Measurements from ENCODE around the gene TMEM117.

The TMEM117 gene

GRCh38 chr12:43973993-43974392 is 138.1 kb downstream of the TMEM117 start:
- H3K4me1 ChIP-seq (ENCODE audit: insufficient read depth, low read length) = no peaks in the 10 kb centered on the region
- H3K27me3 ChIP-seq (ENCODE audit: insufficient read depth, low read length) = no peaks in the 10 kb centered on the region
- H3K9ac ChIP-seq (ENCODE audit: low read depth, low read length) = no peak overlapping the region
- no peak overlapping the region for H3K27ac ChIP-seq (ENCODE audit: low read length)
- no peak overlapping the region for H3K4me3 ChIP-seq (ENCODE audit: low read length)
- H3K36me3 ChIP-seq (ENCODE audit: insufficient read depth, low read depth, low read length) = no peaks in the 10 kb centered on the region
- H3K9me3 ChIP-seq (ENCODE audit: insufficient read depth, low read depth, low read length) = peaks cover 7% of the 10 kb centered on the region

GRCh38 chr12:43976027-43976426 is 140.1 kb downstream of the TMEM117 start:
- no peak overlapping the region for H3K27ac ChIP-seq (ENCODE audit: low read length)
- H3K4me1 ChIP-seq (ENCODE audit: insufficient read depth, low read length) = no peaks in the 10 kb centered on the region
- H3K9me3 ChIP-seq (ENCODE audit: insufficient read depth, low read depth, low read length) = peaks cover 25% of the 10 kb centered on the region
- H3K9ac ChIP-seq (ENCODE audit: low read depth, low read length) = no peak overlapping the region
- H3K4me3 ChIP-seq (ENCODE audit: low read length) = no peak overlapping the region
- no peaks in the 10 kb centered on the region for H3K36me3 ChIP-seq (ENCODE audit: insufficient read depth, low read depth, low read length)
- no peaks in the 10 kb centered on the region for H3K27me3 ChIP-seq (ENCODE audit: insufficient read depth, low read length)

DNA sequence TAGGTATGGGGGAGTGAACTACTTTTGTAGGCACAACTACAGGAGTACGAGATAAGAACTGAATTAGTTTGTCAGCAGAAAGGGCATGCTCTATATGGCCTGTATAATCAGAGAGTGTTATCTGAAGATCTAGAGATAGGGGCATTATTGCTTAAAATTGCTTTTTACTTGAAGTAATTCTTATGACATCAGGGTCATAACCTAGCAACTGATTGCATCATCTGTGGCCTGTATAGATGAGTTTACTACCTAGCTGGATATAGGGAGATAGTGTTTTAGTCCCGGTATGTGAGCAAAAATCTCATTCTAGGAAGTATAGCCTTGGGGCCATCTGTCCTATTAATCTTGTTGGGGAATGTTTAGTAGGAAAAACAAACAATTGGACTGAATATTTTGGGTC is 142.7 kb downstream of the TMEM117 start:
- Histone ChIP-seq H3K36me3 (ENCODE audit: insufficient read depth, low read depth, low read length) (no peaks in the 10 kb centered on the region), H3K27me3 (ENCODE audit: insufficient read depth, low read length) (no peaks in the 10 kb centered on the region), H3K4me1 (ENCODE audit: insufficient read depth, low read length) (no peaks in the 10 kb centered on the region), H3K4me3 (ENCODE audit: low read length) (no peak overlapping the region), H3K9ac (ENCODE audit: low read depth, low read length) (no peak overlapping the region), H3K27ac (ENCODE audit: low read length) (no peak overlapping the region), H3K9me3 (ENCODE audit: insufficient read depth, low read depth, low read length) (peaks cover 26% of the 10 kb centered on the region)

DNA sequence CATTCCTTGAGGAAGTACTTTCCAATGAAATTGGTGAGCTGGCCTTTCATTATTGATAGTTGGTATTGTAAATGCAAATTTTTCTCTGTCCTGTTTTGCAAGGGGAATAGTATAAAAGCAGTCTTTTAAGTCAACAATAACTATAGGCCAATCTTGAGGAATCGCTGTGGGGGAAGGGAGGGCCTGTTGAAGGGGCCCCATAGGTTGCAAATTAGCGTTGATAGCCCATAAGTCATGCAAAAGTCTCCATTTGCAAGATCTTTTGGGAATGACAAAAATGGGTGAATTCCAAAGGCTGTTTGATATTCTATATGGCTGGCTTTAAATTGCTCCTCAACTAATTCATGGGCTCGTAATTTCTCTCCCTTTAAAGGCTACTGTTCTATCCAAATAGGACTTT is 143.6 kb downstream of the TMEM117 start:
- Histone ChIP-seq H3K4me1 (ENCODE audit: insufficient read depth, low read length) (no peaks in the 10 kb centered on the region), H3K9me3 (ENCODE audit: insufficient read depth, low read depth, low read length) (peaks cover 26% of the 10 kb centered on the region), H3K36me3 (ENCODE audit: insufficient read depth, low read depth, low read length) (no peaks in the 10 kb centered on the region), H3K9ac (ENCODE audit: low read depth, low read length) (no peak overlapping the region), H3K4me3 (ENCODE audit: low read length) (no peak overlapping the region), H3K27me3 (ENCODE audit: insufficient read depth, low read length) (no peaks in the 10 kb centered on the region), H3K27ac (ENCODE audit: low read length) (no peak overlapping the region)

DNA sequence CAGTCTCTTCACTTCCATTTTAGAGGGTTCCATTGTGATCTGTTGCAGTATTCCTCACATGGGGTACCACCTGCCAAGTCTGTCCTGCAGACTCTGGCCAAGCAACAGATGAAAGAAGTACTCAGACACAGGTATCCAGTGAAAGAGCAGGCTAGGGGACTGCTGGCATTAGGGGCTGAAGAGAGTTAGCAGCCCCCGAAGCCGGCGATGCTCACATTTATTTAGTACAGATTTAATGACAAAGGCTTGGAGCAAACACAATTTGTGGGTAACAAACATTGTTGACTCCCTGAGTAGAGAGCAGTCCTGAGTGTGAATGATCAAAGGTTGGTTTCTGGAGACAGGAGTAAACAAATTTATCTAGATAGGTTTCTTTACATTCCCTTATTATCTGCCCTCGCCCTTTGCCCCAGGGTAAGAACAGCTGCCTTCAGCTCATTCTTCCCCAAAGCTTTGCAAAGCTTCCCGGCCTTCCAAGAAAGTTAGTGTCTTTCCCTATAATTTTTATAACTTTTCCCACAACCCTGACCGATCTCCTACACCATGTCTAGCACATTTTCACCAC is 144.8 kb downstream of the TMEM117 start:
- H3K9ac ChIP-seq (ENCODE audit: low read depth, low read length) = no peak overlapping the region
- no peaks in the 10 kb centered on the region for H3K36me3 ChIP-seq (ENCODE audit: insufficient read depth, low read depth, low read length)
- H3K27ac ChIP-seq (ENCODE audit: low read length) = no peak overlapping the region
- no peaks in the 10 kb centered on the region for H3K27me3 ChIP-seq (ENCODE audit: insufficient read depth, low read length)
- no peaks in the 10 kb centered on the region; the same call in 1 of the 2 replicates for H3K4me1 ChIP-seq (ENCODE audit: insufficient read depth, low read length)
- H3K9me3 ChIP-seq (ENCODE audit: insufficient read depth, low read depth, low read length) = peaks cover 26% of the 10 kb centered on the region
- no peak overlapping the region for H3K4me3 ChIP-seq (ENCODE audit: low read length)

DNA sequence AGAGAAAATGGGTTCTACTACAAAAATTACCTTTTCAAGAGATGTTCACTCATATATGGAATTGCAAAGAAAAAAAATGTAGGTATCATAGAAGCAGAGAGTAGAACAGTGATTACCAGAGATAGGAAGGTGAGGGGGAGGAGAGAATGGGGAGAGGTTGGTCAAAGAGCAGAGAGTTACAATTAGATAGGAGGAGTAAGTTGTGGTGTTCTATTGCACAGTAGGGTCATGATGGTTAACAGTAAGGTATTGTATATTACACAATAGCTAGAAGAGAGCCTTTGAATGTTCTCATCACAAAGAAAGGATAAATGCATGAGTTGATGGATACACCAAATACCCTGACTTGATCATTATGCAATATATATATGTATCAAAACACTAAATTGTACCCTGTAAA is 145.8 kb downstream of the TMEM117 start:
- Histone ChIP-seq H3K36me3 (ENCODE audit: insufficient read depth, low read depth, low read length) (no peaks in the 10 kb centered on the region), H3K4me1 (ENCODE audit: insufficient read depth, low read length) (no peaks in the 10 kb centered on the region; the same call in 1 of the 2 replicates), H3K4me3 (ENCODE audit: low read length) (no peak overlapping the region), H3K27ac (ENCODE audit: low read length) (no peak overlapping the region), H3K9ac (ENCODE audit: low read depth, low read length) (no peak overlapping the region), H3K27me3 (ENCODE audit: insufficient read depth, low read length) (no peaks in the 10 kb centered on the region), H3K9me3 (ENCODE audit: insufficient read depth, low read depth, low read length) (peaks cover 26% of the 10 kb centered on the region)

GRCh38 chr12:43982544-43982943 is 146.7 kb downstream of the TMEM117 start:
- Histone ChIP-seq H3K27me3 (ENCODE audit: insufficient read depth, low read length) (no peaks in the 10 kb centered on the region), H3K27ac (ENCODE audit: low read length) (no peak overlapping the region), H3K4me3 (ENCODE audit: low read length) (no peak overlapping the region), H3K9ac (ENCODE audit: low read depth, low read length) (no peak overlapping the region), H3K36me3 (ENCODE audit: insufficient read depth, low read depth, low read length) (no peaks in the 10 kb centered on the region), H3K4me1 (ENCODE audit: insufficient read depth, low read length) (no peaks in the 10 kb centered on the region; the same call in 1 of the 2 replicates), H3K9me3 (ENCODE audit: insufficient read depth, low read depth, low read length) (peaks cover 26% of the 10 kb centered on the region)

DNA sequence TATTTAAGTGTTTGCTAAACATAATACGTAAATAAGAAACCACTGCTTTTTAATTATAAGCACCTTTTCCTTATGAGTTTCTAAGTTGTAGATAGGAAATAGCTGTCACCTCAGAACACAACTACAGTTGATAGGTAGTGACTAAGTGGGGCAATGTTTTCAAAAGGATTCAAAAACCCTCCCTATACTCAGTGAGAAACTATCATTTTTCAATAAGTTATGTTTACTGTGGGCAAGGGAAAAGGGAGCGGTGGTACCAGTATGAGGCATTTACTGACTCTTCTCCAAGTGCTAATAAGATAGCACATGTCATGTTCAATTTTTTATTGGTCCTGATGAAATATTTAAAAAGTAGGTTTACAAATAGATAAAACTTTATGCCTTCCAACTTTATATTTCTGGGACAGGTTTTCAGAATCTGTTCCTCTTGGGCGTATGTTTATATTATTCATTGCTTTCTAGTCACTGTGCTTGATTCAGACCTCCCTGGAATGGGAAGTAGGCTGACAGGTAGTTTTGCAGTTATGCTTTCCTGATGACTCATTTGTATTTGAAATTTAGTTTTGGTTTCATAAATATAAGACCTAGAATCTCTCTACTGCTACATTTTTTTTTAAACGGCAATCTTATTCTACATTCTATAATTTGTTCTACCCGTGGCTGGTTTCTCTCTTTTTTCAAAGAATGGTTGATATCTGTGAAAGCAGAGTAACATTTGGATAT is 153.1 kb downstream of the TMEM117 start:
- H3K9ac ChIP-seq (ENCODE audit: low read depth, low read length) = no peak overlapping the region
- no peaks in the 10 kb centered on the region for H3K9me3 ChIP-seq (ENCODE audit: insufficient read depth, low read depth, low read length)
- H3K27me3 ChIP-seq (ENCODE audit: insufficient read depth, low read length) = no peaks in the 10 kb centered on the region
- H3K36me3 ChIP-seq (ENCODE audit: insufficient read depth, low read depth, low read length) = no peaks in the 10 kb centered on the region
- H3K4me3 ChIP-seq (ENCODE audit: low read length) = no peak overlapping the region
- no peaks in the 10 kb centered on the region; the same call in 1 of the 2 replicates for H3K4me1 ChIP-seq (ENCODE audit: insufficient read depth, low read length)
- no peak overlapping the region for H3K27ac ChIP-seq (ENCODE audit: low read length)

DNA sequence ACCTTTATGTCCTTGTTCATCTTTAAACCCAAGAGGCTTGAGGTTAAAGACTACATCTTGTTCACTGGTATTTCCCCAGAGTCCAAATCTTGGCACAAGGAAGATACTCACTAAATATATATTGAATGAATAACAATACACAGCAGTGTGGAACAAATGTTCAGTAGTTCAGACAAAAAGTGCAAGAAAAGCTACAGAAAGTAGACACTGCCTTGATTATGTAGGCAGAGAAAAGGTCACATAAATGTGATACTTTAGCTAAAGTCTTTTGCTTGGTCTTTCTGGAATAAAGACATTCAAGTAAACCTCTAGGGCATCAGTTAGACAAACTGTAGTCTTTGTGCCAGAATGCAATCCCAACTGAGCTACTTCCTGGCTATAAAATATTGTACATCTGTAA is 157.0 kb downstream of the TMEM117 start:
- H3K9me3 ChIP-seq (ENCODE audit: insufficient read depth, low read depth, low read length) = no peaks in the 10 kb centered on the region; the same call in 1 of the 2 replicates
- H3K36me3 ChIP-seq (ENCODE audit: insufficient read depth, low read depth, low read length) = no peaks in the 10 kb centered on the region
- no peaks in the 10 kb centered on the region for H3K27me3 ChIP-seq (ENCODE audit: insufficient read depth, low read length)
- H3K9ac ChIP-seq (ENCODE audit: low read depth, low read length) = no peak overlapping the region
- H3K4me1 ChIP-seq (ENCODE audit: insufficient read depth, low read length) = no peaks in the 10 kb centered on the region
- H3K27ac ChIP-seq (ENCODE audit: low read length) = no peak overlapping the region
- no peak overlapping the region for H3K4me3 ChIP-seq (ENCODE audit: low read length)

GRCh38 chr12:44000309-44000952 is 164.6 kb downstream of the TMEM117 start:
- H3K4me3 ChIP-seq (ENCODE audit: low read length) = no peak overlapping the region
- no peak overlapping the region for H3K9ac ChIP-seq (ENCODE audit: low read depth, low read length)
- H3K27me3 ChIP-seq (ENCODE audit: insufficient read depth, low read length) = no peaks in the 10 kb centered on the region
- no peaks in the 10 kb centered on the region for H3K36me3 ChIP-seq (ENCODE audit: insufficient read depth, low read depth, low read length)
- H3K4me1 ChIP-seq (ENCODE audit: insufficient read depth, low read length) = no peaks in the 10 kb centered on the region
- H3K9me3 ChIP-seq (ENCODE audit: insufficient read depth, low read depth, low read length) = no peaks in the 10 kb centered on the region; the same call in 1 of the 2 replicates
- no peak overlapping the region for H3K27ac ChIP-seq (ENCODE audit: low read length)

- Histone ChIP-seq H3K4me3 (ENCODE audit: low read length) (no peak overlapping the region), H3K4me1 (ENCODE audit: insufficient read depth, low read length) (no peaks in the 10 kb centered on the region), H3K27ac (ENCODE audit: low read length) (no peak overlapping the region), H3K9me3 (ENCODE audit: insufficient read depth, low read depth, low read length) (no peaks in the 10 kb centered on the region), H3K27me3 (ENCODE audit: insufficient read depth, low read length) (no peaks in the 10 kb centered on the region), H3K9ac (ENCODE audit: low read depth, low read length) (no peak overlapping the region), H3K36me3 (ENCODE audit: insufficient read depth, low read depth, low read length) (no peaks in the 10 kb centered on the region)
Measured at GRCh38 chr12:44002607-44003006, 166.7 kb downstream of the TMEM117 start.

- Histone ChIP-seq H3K9me3 (ENCODE audit: insufficient read depth, low read depth, low read length) (peaks cover 6% of the 10 kb centered on the region; the same call in 1 of the 2 replicates), H3K4me3 (ENCODE audit: low read length) (no peak overlapping the region)
Measured at GRCh38 chr12:44003721-44004120, 167.8 kb downstream of the TMEM117 start.

More at GRCh38 chr12:44003721-44004120, 167.8 kb downstream of the TMEM117 start:
- Histone ChIP-seq H3K36me3 (ENCODE audit: insufficient read depth, low read depth, low read length) (no peaks in the 10 kb centered on the region), H3K27ac (ENCODE audit: low read length) (no peak overlapping the region), H3K27me3 (ENCODE audit: insufficient read depth, low read length) (no peaks in the 10 kb centered on the region), H3K4me1 (ENCODE audit: insufficient read depth, low read length) (no peaks in the 10 kb centered on the region), H3K9ac (ENCODE audit: low read depth, low read length) (no peak overlapping the region)

Measured in iPS-20b (cell line).